CD14-positive monocyte (primary cell): ENCODE data around the gene NACAD. TPM values are rescaled to one million over a fixed set of nuclear protein-coding genes. Genes with fewer than 3 reads are reported as not detected.

Experiments used
- DNase-seq, 3 donors: peaks; one replicate each; pipeline ENCODE4 v3.0.0-alpha.2; 2011 to 2022
- H2AFZ ChIP-seq: 2 replicates; pipeline ENCODE4 v1.6.0; 2012; ENCODE audit warnings: mild to moderate bottlenecking, low read depth, low read length, inconsistent platforms; ENCODE audit not compliant: insufficient read depth, poor library complexity, severe bottlenecking
- H3K27ac ChIP-seq, 2 donors: 1 replicate in 1 of 2; 2 replicates in 1 of 2; pipeline ENCODE4 v1.5.1; 2012 to 2013; ENCODE audit warnings: low read length in 2 of 2, control low read depth in 1 of 2, inconsistent platforms in 1 of 2, low read depth in 1 of 2, mild to moderate bottlenecking in 1 of 2
- H3K27me3 ChIP-seq, 2 donors: one replicate each; pipeline versions ENCODE4 v1.6.0 to v1.6.1; 2011 to 2013; ENCODE audit warnings: low read length in 2 of 2; ENCODE audit not compliant: control insufficient read depth in 2 of 2, insufficient read depth in 2 of 2
- H3K36me3 ChIP-seq, 2 donors: replicated peaks in 1 of 2; 1 replicate in 1 of 2; 2 replicates in 1 of 2; pipeline versions ENCODE4 v1.5.1 to v1.6.1; 2012 to 2013; ENCODE audit warnings: low read length in 2 of 2, control low read depth in 1 of 2, inconsistent platforms in 1 of 2, mild to moderate bottlenecking in 1 of 2; ENCODE audit not compliant: insufficient read depth in 2 of 2, control insufficient read depth in 1 of 2
- H3K4me1 ChIP-seq, 2 donors: 1 replicate in 1 of 2; 2 replicates in 1 of 2; pipeline versions ENCODE4 v1.5.1 to v1.6.1; 2012 to 2013; ENCODE audit warnings: low read length in 2 of 2, control low read depth in 1 of 2, inconsistent platforms in 1 of 2, mild to moderate bottlenecking in 1 of 2, moderate library complexity in 1 of 2; ENCODE audit not compliant: insufficient read depth in 2 of 2, control insufficient read depth in 1 of 2
- H3K4me2 ChIP-seq: replicated peaks from 2 replicates; pipeline ENCODE3; 2012; ENCODE audit warnings: low read length, moderate library complexity, mild to moderate bottlenecking; ENCODE audit not compliant: poor library complexity, severe bottlenecking; ENCODE audit errors: extremely low read depth
- H3K4me3 ChIP-seq, 3 experiments: fragments of 200-600 bp in 1 of 3; sonication (generic) in 1 of 3; replicated peaks in 1 of 3; 1 replicate in 2 of 3; 2 replicates in 1 of 3; pipeline ENCODE4 v1.5.1; 2011 to 2013; ENCODE audit warnings: low read length in 3 of 3, mild to moderate bottlenecking in 3 of 3, control low read depth in 2 of 3, low read depth in 2 of 3, inconsistent platforms in 1 of 3, moderate library complexity in 1 of 3
- H3K79me2 ChIP-seq: 2 replicates; pipeline ENCODE4 v1.6.0; 2012; ENCODE audit warnings: mild to moderate bottlenecking, control low read depth, inconsistent platforms, low read length, moderate library complexity; ENCODE audit not compliant: insufficient read depth
- H3K9ac ChIP-seq: 2 replicates; pipeline ENCODE4 v1.6.0; 2017; ENCODE audit warnings: low read length, mild to moderate bottlenecking; ENCODE audit not compliant: insufficient read depth, poor library complexity, severe bottlenecking
- H3K9me3 ChIP-seq, 2 donors: replicated peaks in 1 of 2; 1 replicate in 1 of 2; 2 replicates in 1 of 2; pipeline versions ENCODE4 v1.5.1 to v1.6.1; 2012 to 2013; ENCODE audit warnings: low read length in 2 of 2, control low read depth in 1 of 2; ENCODE audit not compliant: control insufficient read depth in 1 of 2, insufficient read depth in 1 of 2
- H4K20me1 ChIP-seq: 2 replicates; pipeline ENCODE4 v1.6.0; 2012; ENCODE audit warnings: mild to moderate bottlenecking, low read length, control low read depth, moderate library complexity; ENCODE audit not compliant: insufficient read depth
- H3K27ac Mint-ChIP-seq, 7 donors: one replicate each; pipeline ENCODE4 v1.8.0; 2020; ENCODE audit warnings: mild to moderate bottlenecking in 7 of 7, mixed read lengths in 7 of 7, moderate library complexity in 6 of 7, inconsistent platforms in 2 of 7
- H3K27me3 Mint-ChIP-seq, 3 donors: one replicate each; pipeline ENCODE4 v1.8.0; 2021 to 2022; ENCODE audit warnings: low read depth in 3 of 3, mild to moderate bottlenecking in 3 of 3, mixed read lengths in 3 of 3, moderate library complexity in 3 of 3, inconsistent platforms in 1 of 3
- H3K36me3 Mint-ChIP-seq, 2 donors: one replicate each; pipeline ENCODE4 v1.8.0; 2020; ENCODE audit warnings: mixed read lengths in 2 of 2, inconsistent platforms in 1 of 2, mild to moderate bottlenecking in 1 of 2
- H3K4me1 Mint-ChIP-seq: one replicate; pipeline ENCODE4 v1.8.0; 2020; ENCODE audit warnings: mild to moderate bottlenecking, mixed read lengths
- H3K4me3 Mint-ChIP-seq, 2 donors: one replicate each; pipeline ENCODE4 v1.8.0; 2020; ENCODE audit warnings: mild to moderate bottlenecking in 2 of 2, mixed read lengths in 2 of 2, moderate library complexity in 1 of 2
- H3K9me3 Mint-ChIP-seq, 7 donors: one replicate each; pipeline ENCODE4 v1.8.0; 2020 to 2022; ENCODE audit warnings: mixed read lengths in 7 of 7, mild to moderate bottlenecking in 6 of 7, moderate library complexity in 6 of 7, inconsistent platforms in 2 of 7
- CTCF ChIP-seq: fragments of 200-600 bp; IDR thresholded peaks from one replicate; pipeline ENCODE4 v1.8.0; 2022; ENCODE audit warnings: antibody characterized with exemption, mild to moderate bottlenecking
- WGBS: methylation state at CpG from one replicate; pipeline ENCODE4 v1.1.5; 2013; ENCODE audit warnings: missing lambda C conversion rate; ENCODE audit not compliant: insufficient coverage; 5-methylcytosine and 5-hydroxymethylcytosine counted together
- intact Hi-C, 2 donors: fragments of 100-400 bp; cut with micrococcal nuclease; formaldehyde crosslinking; loops; one replicate each; pipeline versions ENCODE4 v1.15.0 to v1.15.1; 2023
- polyA plus RNA-seq, 3 donors: library from polyadenylated mRNA; depleted of rRNA in 1 of 3; unstranded in 2 of 3; stranded (reverse) in 1 of 3; fragments of 300-500 nt in 2 of 3; fragments of >200 nt in 1 of 3; fragmentation: Illumina TruSeq in 2 of 3; gene quantifications; 1 replicate in 2 of 3; 2 replicates in 1 of 3; pipeline ENCODE4 v1.2.3, GENCODE V29; 2012 to 2021

The NACAD gene
- polyA plus RNA-seq, 3 donors, result 0.04 TPM; not detected in 2

DNA sequence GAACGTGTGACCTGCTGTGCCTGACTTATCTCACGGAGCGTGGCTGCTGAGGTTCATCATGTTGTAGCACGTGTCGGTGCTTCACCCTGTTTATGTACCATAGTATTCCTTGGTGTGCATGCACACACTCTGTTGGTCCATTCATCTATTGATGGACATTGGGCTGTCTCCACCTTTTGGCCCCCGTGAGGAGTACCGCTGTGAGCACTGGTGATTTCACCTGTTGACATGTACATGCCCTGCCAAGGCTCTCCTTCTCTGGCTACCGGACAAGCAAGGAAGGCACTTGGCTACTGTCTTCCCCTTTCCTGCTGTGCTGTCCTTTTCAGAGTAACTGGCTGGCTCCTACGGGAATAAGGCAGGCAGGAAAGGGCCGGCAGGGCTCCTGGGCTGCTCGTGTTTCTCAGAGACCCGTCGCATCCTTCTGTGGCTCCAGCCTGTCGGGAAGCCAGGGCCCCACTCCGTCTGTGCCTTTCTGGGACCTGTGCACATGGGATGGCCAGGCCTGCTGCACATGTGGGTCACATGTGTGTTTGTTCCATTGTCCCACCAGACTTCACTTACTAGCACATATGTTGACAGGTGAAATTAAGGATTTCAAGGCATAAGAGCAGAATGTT is 40.5 kb upstream of the NACAD start:
- H3K36me3 ChIP-seq, result no peaks in the 10 kb centered on the region
- H3K9me3 Mint-ChIP-seq, result no peaks in the 10 kb centered on the region
- no peak overlapping the region for H3K27ac ChIP-seq
- H3K36me3 Mint-ChIP-seq, result no peaks in the 10 kb centered on the region
- no peak overlapping the region for H3K4me3 ChIP-seq
- H3K4me2 ChIP-seq, result no peak overlapping the region
- no peaks in the 10 kb centered on the region for H4K20me1 ChIP-seq
- no peaks in the 10 kb centered on the region for H3K27me3 ChIP-seq
- H3K9me3 ChIP-seq, result no peaks in the 10 kb centered on the region
- no peak for DNase-seq
- whole genome bisulfite sequencing, result 94% methylated on average over 15 of the region's 15 CpGs
- peaks cover 2 to 6% (median 2%) of the 10 kb centered on the region in 3 donors for H3K27me3 Mint-ChIP-seq
- H3K4me3 Mint-ChIP-seq, result no peak overlapping the region
- H3K27ac Mint-ChIP-seq, result peak overlapping the region in 1 of 7 donors; percentile 58
- H3K4me1 ChIP-seq, result no peaks in the 10 kb centered on the region
- intact Hi-C loops, result no loop called here
- H3K9ac ChIP-seq, result no peak overlapping the region
- H3K79me2 ChIP-seq, result no peaks in the 10 kb centered on the region
- H3K4me1 Mint-ChIP-seq, result no peaks in the 10 kb centered on the region
- H2AFZ ChIP-seq, result no peak overlapping the region
- TF ChIP-seq CTCF, result no peak

DNA sequence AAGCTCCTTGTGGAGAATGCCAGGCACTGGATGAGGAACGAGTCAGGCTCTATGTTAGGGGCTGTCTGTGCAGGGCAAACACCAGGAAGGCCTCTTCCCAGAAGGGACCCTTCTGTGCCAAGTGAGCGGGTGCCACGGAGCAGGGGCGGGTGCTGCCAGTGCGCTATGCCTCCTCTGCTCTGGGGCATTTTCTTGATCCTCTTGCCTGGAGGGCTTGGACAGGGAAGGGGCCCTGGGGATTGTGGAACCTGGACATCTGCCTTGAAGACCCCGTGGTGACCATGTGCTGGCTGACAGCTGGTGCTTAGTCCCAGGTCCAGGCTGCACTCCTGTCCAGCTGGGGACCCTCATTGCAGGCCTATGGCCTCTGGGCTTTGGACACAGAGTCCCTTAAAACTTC is 38.2 kb upstream of the NACAD start:
- Histone ChIP-seq H3K4me2 (no peak overlapping the region), H4K20me1 (no peaks in the 10 kb centered on the region), H3K36me3 (no peaks in the 10 kb centered on the region), H3K4me1 (no peaks in the 10 kb centered on the region), H3K4me3 (no peak overlapping the region), H3K27me3 (no peaks in the 10 kb centered on the region), H3K79me2 (no peaks in the 10 kb centered on the region), H2AFZ (peak overlapping the region; percentile 30), H3K9me3 (no peaks in the 10 kb centered on the region), H3K27ac (no peak overlapping the region), H3K9ac (no peak overlapping the region)
- Mint-ChIP-seq H3K27me3 (peaks cover 2 to 6% (median 2%) of the 10 kb centered on the region in 3 donors), H3K9me3 (no peaks in the 10 kb centered on the region), H3K36me3 (no peaks in the 10 kb centered on the region), H3K27ac (peak overlapping the region in 1 of 7 donors; percentile 8), H3K4me1 (peaks cover 5% of the 10 kb centered on the region), H3K4me3 (no peak overlapping the region)
- TF ChIP-seq CTCF, result no peak
- WGBS, result 85% methylated on average over 6 of the region's 6 CpGs
- DNase-seq, result no peak
- intact Hi-C loops, result no loop called here
